Measurements from ENCODE around the gene SELENON.

GRCh38 chr1:25845664-25846063 is 45.7 kb downstream of the SELENON start:
- no peak for TF ChIP-seq CTCF (IDR thresholded peaks at IDR 0.05)
- no peak for TF ChIP-seq POLR2AphosphoS5 (IDR thresholded peaks at IDR 0.05)
- TF ChIP-seq POLR2A (IDR thresholded peaks at IDR 0.05): no peak
